ENCODE data around the gene PILRA.
"Not testable (repeated sequence)": the region's sequence is repeated elsewhere in the genome, so short reads cannot be mapped to it uniquely, and the experiment has no call there.

The PILRA gene

DNA sequence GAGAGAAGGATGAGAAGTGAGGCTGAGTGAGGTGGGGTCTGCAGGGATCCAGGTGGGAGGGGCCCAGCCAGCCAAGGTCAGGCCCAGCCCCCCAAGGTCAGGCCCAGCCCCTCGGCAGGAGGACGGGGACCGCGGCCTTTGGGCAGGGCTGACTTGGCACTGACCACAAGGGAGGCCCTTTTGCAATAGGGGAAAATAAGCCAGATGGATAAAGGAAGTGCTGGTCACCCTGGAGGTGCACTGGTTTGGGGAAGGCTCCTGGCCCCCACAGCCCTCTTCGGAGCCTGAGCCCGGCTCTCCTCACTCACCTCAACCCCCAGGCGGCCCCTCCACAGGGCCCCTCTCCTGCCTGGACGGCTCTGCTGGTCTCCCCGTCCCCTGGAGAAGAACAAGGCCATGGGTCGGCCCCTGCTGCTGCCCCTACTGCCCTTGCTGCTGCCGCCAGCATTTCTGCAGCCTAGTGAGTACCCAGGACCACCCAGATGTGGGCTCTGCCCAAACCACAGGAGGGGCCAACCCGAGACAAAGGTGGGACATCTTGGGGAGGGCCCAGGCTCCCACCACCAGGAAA lies at the start of gene PILRA:
Gene PILRA, plus strand, starts transcription at position 227 of the 571 bp plus-strand sequence. Its CDS starts 170 bp downstream, at position 397.
- no peak for DNase-seq
- in situ Hi-C loops (cut with HindIII; ENCODE audit: low pct_ligation_motif_present, low pct_unique_long_range_greater_than_20kb, low sequenced_read_pairs) = no loop called here

DNA sequence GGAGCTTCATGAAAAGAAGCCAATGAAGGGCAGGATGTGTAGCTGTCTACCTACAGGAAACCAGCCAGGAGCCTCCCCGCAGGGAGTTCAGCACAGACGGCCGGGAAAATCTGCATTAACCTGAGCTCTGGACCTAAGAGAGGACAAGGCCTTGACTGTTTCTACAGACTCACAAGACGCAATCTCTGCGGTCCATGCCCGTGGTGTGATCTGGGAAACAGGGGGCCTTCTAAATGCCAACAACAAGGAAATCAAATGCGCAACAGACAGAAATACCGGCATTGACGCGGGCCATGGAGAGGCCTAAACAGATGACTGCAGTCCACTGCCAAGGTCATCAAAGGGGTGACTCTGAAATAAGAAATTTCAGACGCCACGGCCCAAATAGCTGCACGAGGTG lies 49.1 kb upstream of the PILRA start:
- in situ Hi-C loops (cut with HindIII; ENCODE audit: low pct_ligation_motif_present, low pct_unique_long_range_greater_than_20kb, low sequenced_read_pairs); DNase-seq: not testable (repeated sequence)

DNA sequence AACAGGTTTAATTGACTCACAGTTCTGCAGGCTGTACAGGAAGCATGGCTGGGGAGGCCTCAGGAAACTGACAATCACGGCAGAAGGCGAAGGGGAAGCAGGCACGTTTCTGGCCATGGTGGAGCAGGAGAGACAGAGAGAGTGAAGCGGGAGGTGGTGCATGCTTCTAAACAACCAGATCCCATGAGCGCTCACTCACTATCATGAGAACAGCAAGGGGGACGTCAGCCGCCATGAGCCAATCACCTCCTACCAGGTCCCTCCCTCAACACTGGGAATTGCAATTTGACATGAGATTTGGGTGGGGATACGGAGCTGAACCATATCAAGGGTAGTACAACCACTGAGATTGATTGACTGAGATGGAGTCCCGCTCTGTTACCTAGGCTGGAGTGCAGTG lies 47.6 kb upstream of the PILRA start:
- DNase-seq; in situ Hi-C loops (cut with HindIII; ENCODE audit: low pct_ligation_motif_present, low pct_unique_long_range_greater_than_20kb, low sequenced_read_pairs): not testable (repeated sequence)

DNA sequence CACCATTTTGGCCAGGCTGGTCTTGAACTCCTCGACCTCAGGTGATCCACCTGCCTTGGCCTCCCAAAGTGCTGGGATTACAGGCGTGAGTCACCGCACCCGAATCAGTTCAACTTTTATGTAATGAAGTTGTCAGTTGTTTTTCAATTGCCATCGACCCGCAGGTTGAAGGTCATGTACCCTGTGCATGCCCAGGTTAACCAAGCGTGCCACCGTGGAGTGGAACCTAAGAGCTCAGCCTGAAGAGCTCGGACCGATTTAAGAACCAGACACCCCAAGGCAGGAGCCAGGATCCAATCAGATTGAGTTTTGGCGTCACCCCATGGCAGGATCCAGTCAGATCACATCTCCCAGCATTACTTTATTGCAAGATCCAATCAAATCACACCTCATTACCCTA lies 46.4 kb upstream of the PILRA start:
- DNase-seq; in situ Hi-C loops (cut with HindIII; ENCODE audit: low pct_ligation_motif_present, low pct_unique_long_range_greater_than_20kb, low sequenced_read_pairs): not testable (repeated sequence)

DNA sequence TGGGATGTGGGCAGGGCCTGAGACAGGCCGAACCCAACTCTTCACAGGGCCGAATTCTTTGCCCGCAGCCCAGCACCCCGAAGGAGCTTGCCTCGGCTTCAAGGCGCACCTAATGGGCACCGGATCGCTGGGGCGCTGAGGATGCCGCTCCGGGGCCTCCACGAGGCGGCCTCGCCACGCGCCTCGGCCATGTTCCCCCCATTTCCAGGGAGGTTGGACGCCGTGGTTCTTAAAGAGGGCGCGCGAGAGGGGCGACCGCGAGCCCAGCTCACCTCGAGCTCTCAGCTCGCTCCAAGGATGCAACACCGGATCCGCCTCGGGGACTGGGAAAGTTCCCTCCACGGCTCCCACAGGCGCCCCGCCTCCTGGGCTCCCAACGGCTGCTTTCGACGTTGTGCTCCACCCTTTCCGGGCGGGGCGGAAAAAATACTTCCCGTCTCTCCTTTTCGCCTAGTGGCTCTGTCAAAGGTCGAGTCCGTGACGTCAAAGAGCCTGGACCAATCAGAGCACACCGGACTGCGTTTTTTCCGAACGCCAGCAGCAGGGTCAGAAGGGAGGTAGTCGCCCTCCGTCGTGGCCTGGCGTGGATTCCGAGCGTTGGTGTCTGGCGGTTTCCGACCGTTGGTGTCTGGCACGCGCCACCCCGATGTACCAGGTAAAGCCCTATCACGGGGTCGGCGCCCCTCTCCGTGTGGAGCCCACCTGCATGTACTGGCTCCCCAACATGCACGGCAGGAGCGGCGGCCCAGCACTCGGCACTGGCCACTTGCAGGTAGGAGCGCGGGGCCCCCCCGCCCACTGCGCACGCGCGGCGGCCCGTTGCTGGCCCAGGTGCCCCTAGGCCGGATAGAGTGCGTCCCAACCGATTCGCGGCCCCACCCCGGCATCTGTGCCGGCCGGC lies 37.5 kb upstream of the PILRA start:
- in situ Hi-C loops (cut with HindIII; ENCODE audit: low pct_ligation_motif_present, low pct_unique_long_range_greater_than_20kb, low sequenced_read_pairs) = not testable (repeated sequence)
- DNase-seq = peak; percentile 96

DNA sequence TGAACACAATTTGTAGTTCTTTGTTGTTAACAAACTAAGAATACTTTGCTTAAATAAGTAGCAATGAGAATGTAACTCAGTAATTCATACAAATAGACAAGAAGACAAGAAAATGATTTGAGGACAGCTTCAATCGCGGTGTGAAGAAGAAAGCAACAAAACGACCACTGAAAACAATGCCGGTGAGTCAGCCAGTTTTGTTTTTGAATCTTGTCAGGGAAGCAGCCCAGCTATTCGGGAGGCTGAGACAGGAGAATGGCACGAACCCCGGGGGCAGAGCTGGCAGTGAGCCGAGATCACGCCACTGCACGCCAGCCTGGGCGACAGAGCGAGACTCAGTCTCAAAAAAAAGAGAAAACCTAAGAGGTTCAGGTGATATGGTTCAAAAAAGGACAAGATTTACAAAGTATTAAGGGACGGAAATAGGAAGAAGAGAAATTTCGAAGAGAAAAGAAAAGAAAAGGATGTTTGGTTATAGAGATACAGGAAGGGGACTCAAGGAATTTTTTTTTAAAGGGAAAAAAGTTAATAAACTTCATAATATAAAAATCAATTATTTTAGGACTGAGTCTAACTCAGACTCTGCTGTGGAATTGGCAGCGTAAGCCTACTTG lies 35.1 kb upstream of the PILRA start:
- in situ Hi-C loops (cut with HindIII; ENCODE audit: low pct_ligation_motif_present, low pct_unique_long_range_greater_than_20kb, low sequenced_read_pairs) = not testable (repeated sequence)
- DNase-seq = peak; percentile 95

DNA sequence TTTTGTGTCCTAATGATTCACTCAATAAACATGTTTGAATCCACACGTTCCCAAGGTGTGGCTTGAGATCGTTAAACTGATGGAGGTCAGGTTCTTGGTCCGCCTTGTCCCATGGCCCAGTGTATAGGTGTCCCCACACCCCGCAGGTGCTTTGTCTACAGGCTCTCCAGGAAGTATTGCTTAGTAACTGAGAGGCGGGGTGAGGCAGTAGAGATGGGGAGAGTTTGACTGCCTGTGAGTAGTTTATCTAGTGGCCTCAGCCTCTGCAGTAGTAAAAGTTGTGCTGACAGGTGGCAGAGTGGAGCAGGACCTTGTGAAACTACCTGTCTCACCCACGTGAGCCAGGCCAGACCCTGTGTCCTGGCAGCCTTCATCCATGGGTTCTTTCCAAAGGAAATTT lies 32.0 kb upstream of the PILRA start:
- in situ Hi-C loops (cut with HindIII; ENCODE audit: low pct_ligation_motif_present, low pct_unique_long_range_greater_than_20kb, low sequenced_read_pairs) = not testable (repeated sequence)

DNA sequence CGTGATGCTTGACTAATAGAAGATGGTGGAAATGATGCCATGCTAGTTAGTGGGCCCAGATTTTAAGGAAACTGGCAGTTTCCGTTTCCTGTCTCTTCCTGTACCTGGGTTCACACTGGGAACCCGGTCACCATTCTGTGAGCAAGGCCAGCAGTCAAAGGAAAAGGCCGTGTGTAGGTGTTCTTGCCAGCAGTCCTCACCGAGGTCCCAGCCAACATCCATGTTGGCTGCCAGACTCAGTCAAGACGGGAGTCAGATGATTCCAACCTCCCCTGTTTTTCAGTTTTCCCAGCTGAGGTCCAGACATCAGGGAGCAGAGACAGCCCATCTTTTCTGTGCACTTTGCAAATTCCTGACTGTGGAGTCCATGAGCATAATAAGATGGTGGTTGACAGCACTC lies 30.5 kb upstream of the PILRA start:
- DNase-seq = no peak
- in situ Hi-C loops (cut with HindIII; ENCODE audit: low pct_ligation_motif_present, low pct_unique_long_range_greater_than_20kb, low sequenced_read_pairs) = no loop called here

More for the DNA sequence above, 32.0 kb upstream of the PILRA start:
- not testable (repeated sequence) for DNase-seq

DNA sequence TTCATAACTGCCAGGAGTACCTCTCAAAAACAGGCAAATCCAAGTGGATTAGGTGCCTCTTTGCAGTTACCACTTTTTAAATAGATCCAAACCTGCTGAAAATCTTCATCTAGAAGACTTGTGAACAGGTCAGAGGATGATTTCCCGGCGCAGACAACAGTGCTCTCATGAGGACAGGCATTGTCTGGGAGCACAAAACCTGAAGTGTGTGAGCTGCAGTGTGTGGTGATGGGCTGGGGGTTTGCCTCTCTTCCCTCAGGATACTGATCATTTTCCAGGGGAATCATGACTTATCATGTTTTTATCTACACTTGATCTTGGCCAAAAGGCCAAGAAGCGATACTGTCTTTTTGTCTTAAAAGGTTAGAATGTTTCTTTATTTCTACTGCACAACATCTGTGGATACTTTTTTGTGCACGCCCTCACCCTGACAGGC lies 29.1 kb upstream of the PILRA start:
- in situ Hi-C loops (cut with HindIII; ENCODE audit: low pct_ligation_motif_present, low pct_unique_long_range_greater_than_20kb, low sequenced_read_pairs); DNase-seq: not testable (repeated sequence)

DNA sequence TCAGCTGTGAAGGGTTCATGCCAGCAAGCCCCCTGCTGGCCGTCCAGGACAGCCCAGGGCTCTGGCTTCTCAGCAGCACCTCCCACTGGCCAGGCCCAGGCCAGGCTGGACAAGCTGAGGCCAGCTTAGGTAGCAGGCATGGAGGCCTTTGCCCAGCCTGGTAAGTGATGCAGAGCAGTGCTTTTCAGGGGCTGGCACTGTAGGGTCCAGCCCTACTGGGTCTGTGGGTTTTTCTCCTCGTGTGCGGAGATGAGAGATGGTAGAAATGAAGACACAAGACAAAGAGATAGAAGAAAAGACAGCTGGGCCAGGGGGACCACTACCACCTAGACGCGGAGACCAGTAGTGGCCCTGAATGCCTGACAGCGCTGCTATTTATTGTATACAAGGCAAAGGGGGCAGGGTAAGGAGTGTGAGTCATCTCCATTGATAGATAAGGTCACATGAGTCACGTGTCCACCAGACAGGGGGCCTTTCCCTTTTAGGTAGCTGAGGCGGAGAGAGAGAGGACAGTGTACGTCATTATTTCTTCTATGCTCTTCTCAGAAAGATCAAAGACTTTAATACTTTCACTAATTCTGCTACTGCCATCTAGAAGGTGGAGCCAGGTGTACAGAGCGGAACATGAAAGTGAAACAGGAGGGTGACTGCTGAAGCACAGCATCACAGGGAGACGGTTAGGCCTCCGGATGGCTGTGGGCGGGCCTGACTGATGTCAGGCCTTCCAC lies 28.6 kb upstream of the PILRA start:
- in situ Hi-C loops (cut with HindIII; ENCODE audit: low pct_ligation_motif_present, low pct_unique_long_range_greater_than_20kb, low sequenced_read_pairs) = not testable (repeated sequence)

DNA sequence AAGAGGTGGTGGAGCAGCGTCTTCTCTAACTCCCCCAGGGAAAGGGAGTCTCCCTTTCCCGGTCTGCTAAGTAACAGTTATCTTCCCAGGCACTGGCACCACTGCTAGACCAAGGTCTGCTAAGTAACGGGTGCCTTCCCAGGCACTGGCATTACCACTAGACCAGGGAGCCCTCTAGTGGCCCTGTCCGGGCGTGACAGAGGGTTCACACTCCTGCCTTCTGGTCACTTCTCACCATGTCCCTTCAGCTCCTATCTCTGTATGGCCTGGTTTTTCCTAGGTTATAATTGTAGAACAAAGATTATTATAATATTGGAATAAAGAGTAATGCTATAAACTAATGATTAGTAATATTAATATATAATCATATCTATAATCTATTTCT lies 28.0 kb upstream of the PILRA start:
- in situ Hi-C loops (cut with HindIII; ENCODE audit: low pct_ligation_motif_present, low pct_unique_long_range_greater_than_20kb, low sequenced_read_pairs) = not testable (repeated sequence)
- DNase-seq = peak; percentile 74

More for the DNA sequence above, 28.6 kb upstream of the PILRA start:
- DNase-seq = peak; percentile 77

DNA sequence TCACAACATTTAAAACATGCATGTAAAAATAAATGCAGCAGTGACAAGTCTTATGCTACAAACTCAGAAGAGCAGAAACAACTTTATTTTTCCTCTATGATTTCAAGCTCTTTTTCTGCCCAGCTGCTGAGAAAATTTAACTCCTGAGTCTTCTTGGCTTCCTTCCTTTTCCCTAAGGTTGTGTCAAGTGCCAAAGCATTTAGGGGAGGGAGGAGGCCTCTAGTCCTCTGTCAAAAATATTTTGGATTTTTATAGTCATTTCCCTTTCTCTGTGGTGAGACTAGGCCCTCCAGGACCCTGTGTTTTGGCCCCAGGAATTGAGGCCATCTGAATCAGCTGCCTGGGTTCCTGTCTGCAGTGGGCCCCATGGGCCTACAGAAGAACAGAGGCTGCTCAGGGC lies 26.4 kb upstream of the PILRA start:
- in situ Hi-C loops (cut with HindIII; ENCODE audit: low pct_ligation_motif_present, low pct_unique_long_range_greater_than_20kb, low sequenced_read_pairs) = no loop called here
- no peak for DNase-seq

DNA sequence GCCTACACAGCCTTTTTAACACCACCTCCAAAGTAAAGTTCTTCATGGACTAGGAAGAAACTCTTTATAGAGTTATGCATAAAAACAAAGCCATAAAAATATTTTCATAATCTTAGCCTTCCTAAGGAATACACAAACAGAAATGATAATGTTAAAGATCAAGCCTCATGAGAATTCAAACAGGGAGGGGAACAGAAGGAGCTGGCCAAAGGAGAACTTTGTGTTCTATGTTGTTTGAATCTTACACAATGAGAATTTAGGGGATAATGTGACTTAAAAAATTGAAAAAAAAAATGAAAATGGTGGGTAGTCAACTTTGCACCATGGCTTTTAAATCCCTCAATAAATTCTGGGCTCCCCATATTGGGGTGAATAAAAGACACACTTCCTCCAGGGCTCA lies 24.5 kb upstream of the PILRA start:
- in situ Hi-C loops (cut with HindIII; ENCODE audit: low pct_ligation_motif_present, low pct_unique_long_range_greater_than_20kb, low sequenced_read_pairs) = no loop called here
- DNase-seq = no peak

DNA sequence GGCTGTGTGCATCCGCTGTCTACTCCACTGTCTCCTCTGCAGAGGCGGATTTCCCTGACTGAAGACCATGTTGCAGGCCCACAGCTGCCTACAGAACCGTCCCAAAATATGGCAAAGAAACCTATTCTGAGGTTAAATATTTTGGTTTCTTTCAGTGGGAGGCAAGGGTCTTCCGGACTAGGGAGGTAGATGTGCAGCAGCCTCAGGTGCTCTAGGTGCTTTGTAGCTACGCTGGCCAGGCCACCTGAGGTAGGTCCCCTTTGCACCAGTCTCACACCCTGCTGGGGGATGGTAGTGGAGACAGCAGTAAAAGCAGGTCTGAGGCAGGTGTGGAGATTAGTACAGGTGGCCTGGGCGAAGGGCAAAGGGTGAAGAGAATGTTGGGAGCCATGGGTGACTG lies 23.5 kb upstream of the PILRA start:
- in situ Hi-C loops (cut with HindIII; ENCODE audit: low pct_ligation_motif_present, low pct_unique_long_range_greater_than_20kb, low sequenced_read_pairs) = no loop called here

DNA sequence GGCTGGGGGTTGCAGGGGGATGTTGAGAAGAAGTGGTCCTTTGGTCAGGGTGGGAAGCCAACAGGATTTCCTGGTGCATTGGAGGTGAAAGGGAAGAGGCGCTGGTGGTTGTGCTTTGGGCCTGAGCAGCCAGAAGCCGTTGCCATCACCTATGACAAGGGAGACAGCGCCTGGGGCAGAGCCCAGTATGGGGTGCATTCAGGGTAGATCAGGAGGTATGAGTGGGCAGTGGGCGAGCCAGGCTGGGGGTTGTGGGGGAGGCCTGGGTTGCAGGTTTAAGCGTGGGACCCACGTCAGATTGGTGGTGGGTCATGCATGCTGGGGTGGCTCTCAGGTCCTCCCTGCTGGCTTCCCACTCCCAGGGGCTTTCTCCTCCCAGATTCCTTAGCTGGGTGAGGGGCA lies 21.6 kb upstream of the PILRA start:
- in situ Hi-C loops (cut with HindIII; ENCODE audit: low pct_ligation_motif_present, low pct_unique_long_range_greater_than_20kb, low sequenced_read_pairs) = no loop called here
- DNase-seq = no peak

More for the DNA sequence above, 23.5 kb upstream of the PILRA start:
- DNase-seq = no peak

DNA sequence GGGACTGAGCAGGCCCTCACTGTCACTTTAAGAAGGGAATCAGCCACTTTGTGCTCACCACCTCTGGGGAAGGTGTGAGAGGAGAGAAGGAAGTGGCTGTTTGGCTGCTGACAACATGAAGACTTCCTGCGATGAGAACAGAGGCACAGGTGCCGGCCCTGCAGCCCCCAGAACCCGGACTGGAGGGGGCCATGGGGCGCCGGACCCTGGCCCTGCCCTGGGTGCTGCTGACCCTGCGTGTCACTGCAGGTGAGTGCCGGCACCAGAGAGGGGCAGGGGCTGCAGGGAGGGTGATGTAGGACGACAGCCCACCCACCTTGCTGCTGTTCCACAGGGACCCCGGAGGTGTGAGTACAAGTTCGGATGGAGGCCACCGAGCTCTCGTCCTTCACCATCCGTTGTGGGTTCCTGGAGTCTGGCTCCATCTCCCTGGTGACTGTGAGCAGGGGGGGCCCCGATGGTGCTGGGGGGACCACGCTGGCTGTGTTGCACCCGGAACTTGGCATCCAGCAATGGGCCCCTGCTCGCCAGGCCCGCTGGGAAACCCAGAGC lies 21.0 kb upstream of the PILRA start:
- DNase-seq; in situ Hi-C loops (cut with HindIII; ENCODE audit: low pct_ligation_motif_present, low pct_unique_long_range_greater_than_20kb, low sequenced_read_pairs): not testable (repeated sequence)

DNA sequence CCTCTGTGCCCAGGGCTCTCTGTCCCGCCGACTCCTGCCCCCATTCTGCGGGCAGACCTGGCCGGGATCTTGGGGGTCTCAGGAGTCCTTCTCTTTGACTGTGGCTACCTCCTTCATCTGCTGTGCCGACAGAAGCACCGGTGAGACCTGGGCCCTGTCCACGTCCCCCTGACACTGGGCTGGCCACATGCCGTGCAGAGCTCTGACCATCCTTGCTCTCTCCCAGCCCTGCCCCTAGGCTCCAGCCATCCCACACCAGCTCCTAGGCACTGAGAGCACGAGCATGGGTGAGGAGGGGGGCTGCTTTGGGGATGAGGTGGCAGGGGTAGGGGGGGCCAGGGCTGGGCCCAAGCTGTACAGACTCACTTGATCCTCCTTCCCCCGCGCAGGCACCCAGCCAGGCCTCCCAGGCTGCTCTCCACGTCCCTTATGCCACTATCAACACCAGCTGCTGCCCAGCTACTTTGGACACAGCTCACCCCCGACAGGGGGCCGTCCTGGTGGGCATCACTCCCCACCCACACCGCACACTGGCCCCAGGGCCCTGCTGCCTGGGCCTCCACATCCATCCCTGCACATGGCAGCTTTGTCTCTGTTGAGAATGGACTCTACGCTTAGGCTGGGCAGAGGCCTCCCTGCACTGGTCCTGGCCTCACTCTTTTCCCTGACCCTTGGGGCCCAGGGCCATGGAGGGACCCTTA lies 20.2 kb upstream of the PILRA start:
- in situ Hi-C loops (cut with HindIII; ENCODE audit: low pct_ligation_motif_present, low pct_unique_long_range_greater_than_20kb, low sequenced_read_pairs) = no loop called here
- DNase-seq = no peak
